CD1c-positive myeloid dendritic cell (primary cell): ENCODE measurements around the gene NDUFB10.

Experiments
- DNase-seq: peaks from one replicate; pipeline ENCODE4 v3.0.0-alpha.2; 2016; ENCODE audit errors: extremely low spot score

The NDUFB10 gene

GRCh38 chr16:2002406-2003230 is 43.3 kb downstream of the NDUFB10 start:
- DNase-seq: no peak

- DNase-seq: no peak
These were observed 44.0 kb downstream of the NDUFB10 start for GRCh38 chr16:2003231-2003826.

GRCh38 chr16:2003827-2004641 is 44.7 kb downstream of the NDUFB10 start:
- peak; percentile 95 for DNase-seq

GRCh38 chr16:2004795-2005517 is 45.6 kb downstream of the NDUFB10 start:
- no peak for DNase-seq

- DNase-seq: no peak
These were observed 46.3 kb downstream of the NDUFB10 start for GRCh38 chr16:2005646-2006045.

GRCh38 chr16:2006317-2006716 is 47.0 kb downstream of the NDUFB10 start:
- no peak for DNase-seq

- no peak for DNase-seq
These were observed 47.9 kb downstream of the NDUFB10 start for GRCh38 chr16:2007081-2007836.

- no peak for DNase-seq
These were observed 48.7 kb downstream of the NDUFB10 start for GRCh38 chr16:2008009-2008526.

GRCh38 chr16:2008631-2009163 is 49.4 kb downstream of the NDUFB10 start:
- DNase-seq: no peak

- DNase-seq: no peak
These were observed 49.9 kb downstream of the NDUFB10 start for GRCh38 chr16:2009164-2009711.

GRCh38 chr16:2009791-2010510 is 50.6 kb downstream of the NDUFB10 start, which contains the start of gene ZNF598:
ZNF598 (minus strand) TSS chr16:2009821.
- peak; percentile 94 for DNase-seq
